Ishikawa (cell line): ENCODE results near the gene MAP7.

Experiments
- CEBPB ChIP-seq: IDR thresholded peaks from 2 replicates; pipeline ENCODE4 v1.6.1; 2012
- CREB1 ChIP-seq: IDR thresholded peaks from 2 replicates; pipeline ENCODE4 v1.6.1; 2012; ENCODE audit warnings: low read depth
- EGR1 ChIP-seq: IDR thresholded peaks from 2 replicates; pipeline ENCODE4 v1.6.1; 2012
- EP300 ChIP-seq: IDR thresholded peaks from 2 replicates; pipeline ENCODE4 v1.6.1; 2012; ENCODE audit warnings: borderline replicate concordance
- FOXM1 ChIP-seq: IDR thresholded peaks from 2 replicates; pipeline ENCODE4 v1.6.1; 2012; ENCODE audit warnings: low read depth, borderline replicate concordance
- NFIC ChIP-seq: IDR thresholded peaks from 2 replicates; pipeline ENCODE4 v1.6.1; 2012
- RAD21 ChIP-seq: IDR thresholded peaks from 2 replicates; pipeline ENCODE4 v1.6.1; 2012; ENCODE audit warnings: low read depth
- REST ChIP-seq: IDR thresholded peaks from 2 replicates; pipeline ENCODE4 v1.6.1; 2012; ENCODE audit warnings: low read depth, mild to moderate bottlenecking
- TAF1 ChIP-seq: IDR thresholded peaks from 2 replicates; pipeline ENCODE4 v1.6.1; 2012; ENCODE audit warnings: low read depth, mild to moderate bottlenecking
- TCF12 ChIP-seq: IDR thresholded peaks from 2 replicates; pipeline ENCODE4 v1.6.1; 2012; ENCODE audit warnings: low read depth
- TEAD4 ChIP-seq: IDR thresholded peaks from 2 replicates; pipeline ENCODE4 v1.6.1; 2012
- YY1 ChIP-seq: IDR thresholded peaks from 2 replicates; pipeline ENCODE4 v1.6.1; 2012; ENCODE audit warnings: low read depth
- ZBTB7A ChIP-seq: IDR thresholded peaks from 2 replicates; pipeline ENCODE4 v1.6.1; 2012; ENCODE audit warnings: low read depth
- TF ChIP-seq, protein P1 (sequence below): IDR thresholded peaks from 2 replicates; pipeline ENCODE4 v1.6.1; 2012
- TF ChIP-seq, protein P2 (sequence below): IDR thresholded peaks from 2 replicates; pipeline ENCODE4 v1.6.1; 2012

Gene MAP7

GRCh38 chr6:136415351-136416007, 134.7 kb downstream of the MAP7 start:
- TF ChIP-seq REST, result peak; percentile 78
- no peak for TF ChIP-seq EGR1
- peak; percentile 73 for TF ChIP-seq CEBPB

DNA sequence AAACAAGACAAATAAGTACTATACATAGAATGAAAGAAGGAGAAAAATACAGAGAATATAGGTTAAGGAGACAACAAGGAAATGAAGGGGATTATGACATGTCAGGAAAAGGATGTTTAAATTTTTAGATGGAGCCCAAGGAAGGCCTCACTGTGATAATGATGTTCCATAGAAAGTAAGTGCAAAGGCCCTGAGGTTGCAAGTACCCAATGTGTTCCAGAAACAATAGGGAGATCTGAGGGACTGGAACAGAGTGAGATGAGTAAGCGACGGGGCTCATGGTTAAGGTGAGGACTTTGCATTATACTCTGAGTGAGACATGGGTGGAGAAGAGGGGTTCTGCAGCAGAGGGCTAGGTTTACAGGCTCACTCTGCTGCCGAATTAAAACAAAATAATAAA, 137.8 kb downstream of the MAP7 start:
- TF ChIP-seq FOXM1, result no peak
- no peak for TF ChIP-seq REST
- TF ChIP-seq TCF12, result no peak
- TF ChIP-seq, protein P1, sequence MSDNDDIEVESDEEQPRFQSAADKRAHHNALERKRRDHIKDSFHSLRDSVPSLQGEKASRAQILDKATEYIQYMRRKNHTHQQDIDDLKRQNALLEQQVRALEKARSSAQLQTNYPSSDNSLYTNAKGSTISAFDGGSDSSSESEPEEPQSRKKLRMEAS, result no peak
- no peak for TF ChIP-seq EGR1
- no peak for TF ChIP-seq ZBTB7A
- TF ChIP-seq CREB1, result no peak
- no peak for TF ChIP-seq RAD21
- TF ChIP-seq NFIC, result no peak
- TF ChIP-seq, protein P2, sequence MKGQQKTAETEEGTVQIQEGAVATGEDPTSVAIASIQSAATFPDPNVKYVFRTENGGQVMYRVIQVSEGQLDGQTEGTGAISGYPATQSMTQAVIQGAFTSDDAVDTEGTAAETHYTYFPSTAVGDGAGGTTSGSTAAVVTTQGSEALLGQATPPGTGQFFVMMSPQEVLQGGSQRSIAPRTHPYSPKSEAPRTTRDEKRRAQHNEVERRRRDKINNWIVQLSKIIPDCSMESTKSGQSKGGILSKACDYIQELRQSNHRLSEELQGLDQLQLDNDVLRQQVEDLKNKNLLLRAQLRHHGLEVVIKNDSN, result no peak
- TF ChIP-seq CEBPB, result no peak
- no peak for TF ChIP-seq EP300
- no peak for TF ChIP-seq TAF1
- no peak for TF ChIP-seq YY1
- no peak for TF ChIP-seq TEAD4

DNA sequence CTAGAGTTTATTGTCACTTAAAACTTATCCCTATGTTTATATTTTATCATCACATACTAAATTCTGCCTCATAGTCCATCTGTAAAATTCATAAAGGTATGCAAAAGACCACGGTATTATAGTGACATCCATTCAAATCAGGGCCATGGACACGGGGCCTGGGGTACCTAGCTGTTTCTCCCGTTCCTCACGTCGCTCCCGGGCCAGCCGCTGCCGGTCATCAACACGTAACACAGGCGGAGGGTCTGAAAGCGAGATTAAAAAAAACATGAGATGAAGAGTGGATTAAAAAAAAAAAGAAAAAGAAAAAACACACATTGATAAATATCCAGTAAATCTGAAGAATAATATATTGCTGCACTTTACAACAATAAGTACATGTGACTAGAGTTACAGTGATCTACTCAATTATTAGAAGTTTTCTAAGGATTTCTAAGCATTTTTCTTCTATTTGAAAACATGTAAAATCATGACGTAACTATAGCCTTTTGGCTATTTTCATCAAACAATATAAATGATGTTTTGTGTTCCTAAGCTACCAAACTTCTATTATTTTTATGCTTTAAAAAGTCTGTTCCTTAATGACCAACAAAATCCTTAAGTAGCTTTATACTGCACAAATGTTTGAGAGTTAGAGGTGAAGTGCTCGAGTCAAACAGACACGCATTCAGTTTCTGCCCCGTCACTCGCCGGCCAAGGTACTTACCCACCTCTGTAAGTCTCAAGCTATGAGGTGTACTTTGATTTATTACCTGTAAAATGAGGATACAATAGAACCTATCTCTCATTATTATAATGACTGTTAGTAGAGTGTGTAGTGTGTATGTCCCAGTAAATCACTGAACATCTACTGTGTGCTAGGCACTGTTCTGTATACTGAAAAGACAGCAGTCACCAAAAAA, 138.5 kb downstream of the MAP7 start:
- TF ChIP-seq EP300 (no peak), TEAD4 (no peak), ZBTB7A (no peak), FOXM1 (no peak), NFIC (no peak)
- TF ChIP-seq, protein P2, result no peak

DNA sequence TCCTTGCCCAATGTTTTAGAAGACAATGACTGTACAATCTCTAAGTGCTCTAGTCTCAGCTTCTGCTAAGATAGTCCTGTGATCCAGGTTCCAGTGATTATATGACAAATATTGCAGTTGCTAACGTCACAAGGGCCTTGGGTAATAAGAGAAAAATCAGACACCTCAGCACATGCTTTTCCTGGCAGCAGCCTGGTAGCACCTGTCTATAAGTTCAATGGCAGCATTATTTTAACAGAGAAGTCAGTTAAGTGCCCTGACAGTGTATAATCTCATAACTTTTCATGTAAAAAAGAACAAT, 139.2 kb downstream of the MAP7 start:
- TF ChIP-seq RAD21 (no peak), CEBPB (no peak), NFIC (no peak), YY1 (no peak), CREB1 (no peak), TEAD4 (no peak), REST (no peak), TAF1 (no peak), EGR1 (no peak), TCF12 (no peak), FOXM1 (no peak), EP300 (no peak)
- TF ChIP-seq, protein P2, result no peak
- TF ChIP-seq, protein P1, result no peak
